HG03520 (cell line): ENCODE data around the gene RHD.
"Not testable (repeated sequence)": the region's sequence is repeated elsewhere in the genome, so short reads cannot be mapped to it uniquely, and the experiment has no call there.

Experiments
- ATAC-seq: cut with Tn5 transposase; IDR thresholded peaks from one replicate; pipeline ENCODE4 v1.9.1; 2021; ENCODE audit warnings: mild to moderate bottlenecking, moderate library complexity; ENCODE audit not compliant: unreplicated experiment

Gene RHD

GRCh38 chr1:25347556-25347955 lies 75.2 kb downstream of the RHD start:
- no peak for ATAC-seq

GRCh38 chr1:25349606-25350005 lies 77.3 kb downstream of the RHD start:
- no peak for ATAC-seq

GRCh38 chr1:25355841-25356395 lies 83.6 kb downstream of the RHD start:
- no peak for ATAC-seq

- no peak for ATAC-seq
Observed at GRCh38 chr1:25356441-25356840, 84.1 kb downstream of the RHD start.

- ATAC-seq: no peak
Observed at GRCh38 chr1:25356848-25357247, 84.5 kb downstream of the RHD start.

- no peak for ATAC-seq
Observed at GRCh38 chr1:25360596-25361581, 88.6 kb downstream of the RHD start.

GRCh38 chr1:25361901-25362300 lies 89.6 kb downstream of the RHD start:
- ATAC-seq: no peak

GRCh38 chr1:25362634-25363559 lies 90.6 kb downstream of the RHD start:
- not testable (repeated sequence) for ATAC-seq

- ATAC-seq: no peak
Observed at GRCh38 chr1:25369241-25369640, 96.9 kb downstream of the RHD start.

- not testable (repeated sequence) for ATAC-seq
Observed at GRCh38 chr1:25369691-25370271, 97.5 kb downstream of the RHD start.

- not testable (repeated sequence) for ATAC-seq
Observed at GRCh38 chr1:25371757-25372156, 99.4 kb downstream of the RHD start.

- ATAC-seq: not testable (repeated sequence)
Observed at GRCh38 chr1:25378367-25378766, 106.1 kb downstream of the RHD start.
